Suppressor macrophage treated with lipopolysaccharide for 4 hours (primary cell): ENCODE results near the gene PHF23.

Experiments
- DNase-seq: peaks from one replicate; pipeline ENCODE4 v3.0.0-alpha.2; 2020

Gene PHF23

DNA sequence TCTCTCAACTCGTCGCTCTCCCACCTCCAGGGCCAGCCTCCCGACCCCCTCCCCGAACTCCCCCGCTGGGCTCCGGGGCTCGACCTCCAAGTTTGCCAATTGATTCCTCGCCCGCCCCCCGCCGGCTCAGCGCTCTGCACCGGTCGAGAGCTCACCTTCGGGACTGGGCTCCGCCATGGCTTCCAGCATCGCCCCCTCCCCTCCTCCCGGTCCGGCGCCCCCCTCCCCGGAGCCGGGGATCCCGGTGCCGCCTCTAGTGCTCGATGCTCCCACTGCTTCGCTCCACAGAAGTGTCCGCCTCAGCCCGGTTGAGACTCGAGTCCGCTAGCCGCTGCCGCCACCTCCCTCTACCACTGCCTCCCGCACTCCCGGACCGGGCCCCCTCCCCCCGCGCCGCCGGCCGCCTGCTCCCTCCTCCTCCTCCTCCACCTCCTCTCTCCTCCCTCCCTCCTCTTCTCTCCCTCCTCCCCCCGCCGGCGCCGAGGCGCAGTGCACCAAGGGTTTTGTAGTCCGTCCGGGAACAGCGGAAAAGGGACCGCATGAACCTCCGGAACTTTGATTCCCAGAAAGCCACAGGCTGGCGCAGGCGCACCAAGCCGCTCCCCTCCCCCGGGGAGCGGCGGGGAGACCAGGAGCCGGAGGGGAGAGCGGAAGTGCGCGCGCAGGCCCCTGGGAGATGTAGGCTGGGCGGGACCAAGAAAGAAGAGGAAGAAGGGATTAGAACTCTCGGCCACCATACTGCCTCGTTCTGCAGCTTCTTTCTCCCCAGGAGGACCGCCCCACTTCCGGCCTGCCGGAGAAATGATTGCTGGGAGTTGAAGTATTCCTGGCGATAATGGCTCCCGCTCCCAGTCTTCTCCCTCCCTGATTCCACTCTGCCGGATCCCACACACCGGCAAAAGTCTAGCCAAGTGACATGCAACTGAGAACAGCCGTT, at the start of gene PHF23:
Gene PHF23, minus strand, starts transcription at position 367 of the 937 bp plus-strand sequence. Its CDS starts 178 bp downstream, at position 189.
- DNase-seq, result peak; percentile 100

DNA sequence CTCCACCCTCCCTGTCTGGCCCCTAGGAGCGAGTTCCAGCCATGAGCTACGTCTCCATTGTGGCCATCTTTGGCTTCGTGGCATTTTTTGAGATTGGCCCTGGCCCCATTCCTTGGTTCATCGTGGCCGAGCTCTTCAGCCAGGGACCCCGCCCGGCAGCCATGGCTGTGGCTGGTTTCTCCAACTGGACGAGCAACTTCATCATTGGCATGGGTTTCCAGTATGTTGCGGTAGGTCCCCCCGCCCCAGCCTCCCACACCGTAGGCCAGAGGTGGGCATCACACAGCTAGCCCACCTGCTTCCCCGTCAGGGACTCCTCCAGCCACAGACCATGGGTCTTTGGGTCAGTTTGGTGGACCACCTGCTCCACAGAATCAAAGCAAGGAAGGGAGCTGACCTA, 46.4 kb upstream of the PHF23 start:
- no peak for DNase-seq

DNA sequence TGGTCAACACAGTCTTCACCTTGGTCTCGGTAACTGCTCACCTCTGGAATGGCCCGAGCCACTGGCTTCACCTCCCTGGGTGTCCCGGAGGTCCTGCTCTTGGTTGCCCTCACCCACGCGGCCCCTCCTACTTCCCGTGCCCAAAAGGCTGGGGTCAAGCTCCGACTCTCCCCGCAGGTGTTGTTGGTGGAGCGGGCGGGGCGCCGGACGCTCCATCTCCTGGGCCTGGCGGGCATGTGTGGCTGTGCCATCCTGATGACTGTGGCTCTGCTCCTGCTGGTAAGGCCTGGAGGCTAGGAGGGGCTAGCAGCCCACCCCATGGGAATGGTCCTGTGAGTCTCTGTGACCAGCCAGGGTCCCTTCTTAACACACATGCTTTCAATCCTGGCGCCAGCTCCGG, 45.7 kb upstream of the PHF23 start:
- no peak for DNase-seq

DNA sequence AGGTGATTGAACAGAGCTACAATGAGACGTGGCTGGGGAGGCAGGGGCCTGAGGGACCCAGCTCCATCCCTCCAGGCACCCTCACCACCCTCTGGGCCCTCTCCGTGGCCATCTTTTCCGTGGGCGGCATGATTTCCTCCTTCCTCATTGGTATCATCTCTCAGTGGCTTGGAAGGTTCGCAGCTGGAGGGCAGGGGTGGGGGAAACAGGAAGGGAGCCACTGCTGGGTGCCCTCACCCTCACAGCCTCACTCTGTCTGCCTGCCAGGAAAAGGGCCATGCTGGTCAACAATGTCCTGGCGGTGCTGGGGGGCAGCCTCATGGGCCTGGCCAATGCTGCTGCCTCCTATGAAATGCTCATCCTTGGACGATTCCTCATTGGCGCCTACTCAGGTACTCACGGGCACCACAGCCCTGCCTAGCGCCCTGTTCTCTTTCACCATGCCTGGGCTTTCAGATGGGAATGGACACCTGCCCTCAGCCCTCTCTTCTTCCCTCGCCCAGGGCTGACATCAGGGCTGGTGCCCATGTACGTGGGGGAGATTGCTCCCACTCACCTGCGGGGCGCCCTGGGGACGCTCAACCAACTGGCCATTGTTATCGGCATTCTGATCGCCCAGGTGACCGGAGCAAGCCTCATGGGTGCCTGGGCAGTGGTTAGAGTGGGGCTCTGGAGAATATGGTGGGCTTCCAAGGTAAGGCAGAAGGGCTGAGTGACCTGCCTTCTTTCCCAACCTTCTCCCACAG, 44.4 kb upstream of the PHF23 start:
- peak; percentile 30 for DNase-seq

DNA sequence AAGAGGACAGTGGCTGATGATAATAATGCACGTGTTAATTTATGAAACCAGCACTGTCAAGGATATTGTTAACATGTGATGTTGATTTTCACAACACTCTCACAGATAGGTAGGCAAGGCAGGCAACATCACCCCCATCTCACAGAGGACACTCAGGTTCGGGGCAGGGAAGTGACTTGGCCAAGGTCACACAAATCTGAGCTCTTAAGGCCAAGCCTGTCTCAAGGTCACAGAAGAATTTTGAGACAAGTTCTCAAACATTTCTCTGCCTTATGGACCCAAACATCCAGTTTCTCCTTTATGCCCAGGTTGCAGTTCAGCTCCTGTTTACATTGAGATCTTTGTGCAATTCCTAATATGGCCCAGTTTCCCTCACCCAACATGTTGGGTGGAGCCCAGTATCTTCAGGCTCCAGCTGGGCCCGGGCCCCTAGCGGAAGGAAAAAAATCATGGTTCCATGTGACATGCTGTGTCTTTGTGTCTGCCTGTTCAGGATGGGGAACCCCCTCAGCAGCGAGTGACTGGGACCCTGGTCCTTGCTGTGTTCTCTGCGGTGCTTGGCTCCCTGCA, 43.6 kb upstream of the PHF23 start:
- DNase-seq, result peak; percentile 22

DNA sequence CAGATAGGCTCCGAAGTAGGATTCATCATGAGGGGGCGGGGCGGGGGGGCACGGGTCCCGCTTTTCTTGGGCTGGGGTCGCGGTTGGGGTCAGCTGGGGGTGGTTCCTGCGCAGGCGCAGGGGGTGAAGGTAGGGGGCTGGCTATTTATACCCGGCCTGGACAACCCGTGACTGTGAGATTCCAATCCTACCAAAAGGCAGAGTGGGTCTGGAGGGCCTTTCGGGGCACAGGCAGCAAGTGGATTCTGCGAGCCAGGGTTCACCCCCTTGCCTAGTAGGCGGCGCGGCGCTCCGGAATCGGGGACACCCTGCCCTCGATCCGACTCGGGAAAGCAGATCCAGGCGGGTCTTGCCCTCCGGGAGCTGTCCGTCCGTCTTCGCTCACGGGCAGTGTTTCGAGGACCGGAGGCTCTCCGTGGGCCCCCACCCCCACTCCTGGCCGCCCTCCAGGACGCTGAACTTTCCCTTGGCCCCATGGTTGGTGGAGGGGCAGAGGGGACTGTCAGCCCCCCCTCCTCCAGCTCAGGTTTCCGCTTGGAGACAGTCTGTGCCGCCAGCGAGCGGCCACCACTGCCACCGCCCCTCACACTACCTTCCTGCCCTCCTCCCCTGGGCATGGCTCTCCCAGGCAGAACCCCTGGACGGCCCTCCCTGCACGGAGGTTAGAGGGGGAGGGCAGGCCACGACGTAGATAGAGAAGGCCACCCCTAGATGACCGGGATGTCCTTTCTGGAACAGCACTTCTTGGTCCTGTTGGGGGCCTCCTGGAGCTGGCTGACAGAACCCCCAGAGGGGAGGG, 42.9 kb upstream of the PHF23 start:
- no peak for DNase-seq

DNA sequence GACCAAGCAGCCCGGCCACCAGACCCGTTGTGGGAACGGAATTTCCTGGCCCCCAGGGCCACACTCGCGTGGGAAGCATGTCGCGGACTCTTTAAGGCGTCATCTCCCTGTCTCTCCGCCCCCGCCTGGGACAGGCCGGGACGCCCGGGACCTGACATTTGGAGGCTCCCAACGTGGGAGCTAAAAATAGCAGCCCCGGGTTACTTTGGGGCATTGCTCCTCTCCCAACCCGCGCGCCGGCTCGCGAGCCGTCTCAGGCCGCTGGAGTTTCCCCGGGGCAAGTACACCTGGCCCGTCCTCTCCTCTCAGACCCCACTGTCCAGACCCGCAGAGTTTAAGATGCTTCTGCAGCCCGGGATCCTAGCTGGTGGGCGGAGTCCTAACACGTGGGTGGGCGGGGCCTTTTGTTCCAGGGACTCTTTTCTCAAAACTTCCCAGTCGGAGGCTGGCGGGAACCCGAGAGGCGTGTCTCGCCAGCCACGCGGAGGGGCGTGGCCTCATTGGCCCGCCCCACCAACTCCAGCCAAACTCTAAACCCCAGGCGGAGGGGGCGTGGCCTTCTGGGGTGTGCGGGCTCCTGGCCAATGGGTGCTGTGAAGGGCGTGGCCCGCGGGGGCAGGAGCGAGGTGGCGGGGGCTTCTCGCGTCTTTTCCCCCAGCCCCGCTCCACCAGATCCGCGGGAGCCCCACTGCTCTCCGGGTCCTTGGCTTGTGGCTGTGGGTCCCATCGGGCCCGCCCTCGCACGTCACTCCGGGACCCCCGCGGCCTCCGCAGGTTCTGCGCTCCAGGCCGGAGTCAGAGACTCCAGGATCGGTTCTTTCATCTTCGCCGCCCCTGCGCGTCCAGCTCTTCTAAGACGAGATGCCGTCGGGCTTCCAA, 42.1 kb upstream of the PHF23 start, which contains the start of gene SLC2A4:
Gene SLC2A4, plus strand, starts transcription at position 645 of the 879 bp plus-strand sequence. Its CDS starts 217 bp downstream, at position 862.
- DNase-seq, result peak; percentile 99

DNA sequence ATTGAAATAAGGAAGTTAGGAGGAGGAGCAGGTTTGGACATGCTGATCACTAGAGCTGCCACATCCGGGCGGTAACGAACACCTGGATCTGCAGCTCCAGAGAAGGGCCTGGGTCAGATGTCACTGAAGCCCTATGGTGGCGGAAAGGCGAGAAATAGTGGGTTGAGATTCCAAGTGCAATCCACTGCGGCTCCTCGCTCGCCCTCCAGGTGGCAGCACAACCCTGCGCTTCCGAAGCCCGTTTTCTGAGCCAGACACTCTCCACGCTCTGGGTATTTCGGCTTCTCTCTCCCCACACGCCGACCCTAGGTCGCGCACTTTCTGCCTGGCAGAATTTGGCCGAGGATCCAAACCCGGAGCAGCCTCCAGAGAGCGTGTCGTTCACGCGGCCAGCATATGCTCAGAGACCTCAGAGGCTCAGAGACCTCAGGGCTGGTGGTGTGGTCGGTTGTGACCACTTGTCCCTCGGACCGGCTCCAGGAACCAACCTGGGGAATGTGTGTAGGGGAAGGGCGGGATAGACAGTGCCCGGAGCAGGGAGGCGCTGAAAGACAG, 41.3 kb upstream of the PHF23 start:
- peak; percentile 90 for DNase-seq

DNA sequence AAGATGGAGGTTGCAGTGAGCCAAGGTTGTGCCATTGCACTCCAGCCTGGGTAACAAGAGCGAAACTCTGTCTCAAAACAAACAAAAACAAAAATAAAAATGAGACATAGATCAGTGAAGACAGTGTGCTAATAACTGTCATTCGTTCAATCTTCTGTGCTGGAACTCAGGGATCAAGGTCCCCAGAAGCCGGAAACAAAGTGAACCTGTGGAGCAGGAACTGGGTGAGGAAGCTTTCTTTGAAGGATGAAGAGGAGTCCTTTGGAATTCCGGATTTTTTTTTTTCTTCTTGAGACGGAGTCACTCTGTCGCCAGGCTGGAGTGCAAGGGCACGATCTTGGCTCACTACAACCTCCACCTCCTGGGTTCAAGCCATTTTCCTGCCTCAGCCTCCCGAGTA, 40.2 kb upstream of the PHF23 start:
- no peak for DNase-seq

DNA sequence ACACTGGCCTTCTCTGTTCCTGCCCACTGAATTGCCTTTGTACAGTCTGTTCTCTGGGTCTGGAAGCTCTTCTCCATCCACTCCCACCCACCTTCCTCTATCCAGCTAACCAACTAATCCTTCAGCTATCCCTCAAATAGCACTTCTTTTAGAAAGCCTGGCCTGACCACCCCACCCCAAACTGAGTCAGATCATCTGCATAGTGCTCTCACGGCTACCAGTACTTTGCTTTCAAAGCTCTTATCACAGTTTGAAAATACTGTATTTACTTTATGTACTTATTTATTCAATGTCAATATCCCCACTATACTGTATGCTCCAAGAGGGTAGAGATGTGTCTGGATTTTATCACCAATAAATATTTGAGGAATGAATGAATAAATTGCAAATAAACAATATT, 27.5 kb upstream of the PHF23 start:
- DNase-seq, result no peak

DNA sequence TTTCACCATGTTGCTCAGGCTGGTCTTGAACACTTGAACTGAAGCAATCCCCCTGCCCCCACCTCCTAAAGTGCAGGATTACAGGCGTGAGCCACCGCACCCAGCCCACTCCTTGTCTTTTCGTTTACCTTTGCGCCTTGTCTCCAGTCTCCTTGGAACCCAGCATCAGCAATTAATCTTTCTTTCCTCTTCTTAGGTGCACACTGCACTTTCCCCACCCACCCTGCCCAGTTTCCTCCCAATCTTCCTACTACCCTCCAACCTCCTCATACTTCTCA, 24.5 kb upstream of the PHF23 start:
- DNase-seq, result no peak

DNA sequence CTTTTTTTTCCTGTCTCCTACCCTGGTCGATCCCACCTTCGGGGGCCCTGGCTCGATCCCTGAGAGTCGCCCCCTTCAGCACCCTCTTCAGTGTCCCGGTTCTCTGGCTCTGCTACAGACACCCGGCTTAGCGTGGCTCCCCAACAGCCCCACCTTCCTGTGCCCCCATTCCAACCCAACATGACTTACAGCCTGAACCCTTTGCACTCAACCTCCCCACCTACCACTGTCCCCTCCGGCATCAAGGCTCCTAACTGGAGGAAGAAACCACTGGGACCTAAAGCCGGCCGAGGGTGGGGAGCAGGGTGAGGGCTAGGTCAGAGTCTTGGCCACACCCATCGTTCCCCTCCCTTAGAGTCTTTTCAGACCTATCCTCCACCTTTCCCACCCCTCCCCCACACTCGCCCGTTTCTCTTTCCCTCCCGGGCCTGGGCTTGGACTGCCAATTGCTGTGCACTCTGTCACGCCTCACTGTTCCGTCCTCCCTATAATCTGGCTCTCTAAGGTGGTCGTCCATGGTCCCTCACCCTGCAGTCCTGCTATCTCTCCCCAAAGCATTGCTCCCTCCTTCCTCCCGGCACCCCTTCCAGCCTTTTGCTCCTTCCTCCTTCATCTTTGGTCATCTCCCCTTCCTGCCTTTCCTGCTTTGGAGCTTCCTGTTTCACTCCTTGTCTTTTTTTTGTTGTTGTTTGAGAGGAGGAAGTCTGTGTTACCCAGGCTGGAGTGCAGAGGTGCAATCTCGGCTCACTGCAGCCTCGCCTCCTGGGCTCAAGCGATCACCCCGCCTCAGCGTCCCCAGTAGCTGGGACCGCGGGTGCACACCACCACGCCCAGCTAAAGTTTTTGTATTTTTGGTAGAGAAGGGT, 23.9 kb upstream of the PHF23 start:
- DNase-seq, result peak; percentile 47

DNA sequence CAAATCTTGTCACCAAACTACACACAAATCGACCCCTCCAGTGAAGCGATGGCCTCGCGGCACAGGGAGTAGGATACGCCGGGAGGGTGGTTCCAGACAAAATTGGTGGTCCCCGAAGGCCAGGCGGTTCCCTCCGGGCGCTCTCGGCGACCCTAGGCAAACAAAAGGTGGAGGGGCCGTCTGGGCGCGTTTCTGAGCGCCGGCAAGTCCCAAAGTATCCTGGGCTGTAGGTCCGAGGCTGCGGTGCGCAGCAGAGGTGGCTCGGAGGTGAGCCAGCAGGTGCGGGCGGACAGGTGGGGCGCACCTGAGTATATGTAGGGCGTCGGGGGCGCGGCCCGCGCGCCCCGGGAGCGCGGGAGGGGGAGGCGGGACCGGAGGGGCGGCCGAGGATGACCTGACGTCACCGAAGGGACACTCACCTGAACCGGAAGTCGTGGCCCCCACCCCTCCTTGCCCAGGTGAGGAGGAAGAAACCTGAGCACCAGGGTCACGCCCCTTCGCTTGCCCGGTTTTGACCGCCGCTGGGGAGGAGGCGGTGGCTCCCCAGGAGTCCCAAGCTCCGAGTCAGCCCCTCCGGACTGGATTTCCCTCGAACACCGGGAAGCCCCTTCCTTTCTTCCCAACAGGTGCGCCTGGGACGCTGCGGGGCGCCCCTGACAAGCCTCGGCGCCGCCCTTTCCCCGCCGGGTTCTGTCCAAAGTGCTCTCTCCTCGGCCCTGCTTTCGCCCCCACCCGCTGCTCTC, 23.1 kb upstream of the PHF23 start, which contains the start of gene CLDN7:
Gene CLDN7, minus strand, starts transcription at position 287 of the 743 bp plus-strand sequence. CDS start 435 bp downstream, outside the sequence.
- DNase-seq, result no peak

DNA sequence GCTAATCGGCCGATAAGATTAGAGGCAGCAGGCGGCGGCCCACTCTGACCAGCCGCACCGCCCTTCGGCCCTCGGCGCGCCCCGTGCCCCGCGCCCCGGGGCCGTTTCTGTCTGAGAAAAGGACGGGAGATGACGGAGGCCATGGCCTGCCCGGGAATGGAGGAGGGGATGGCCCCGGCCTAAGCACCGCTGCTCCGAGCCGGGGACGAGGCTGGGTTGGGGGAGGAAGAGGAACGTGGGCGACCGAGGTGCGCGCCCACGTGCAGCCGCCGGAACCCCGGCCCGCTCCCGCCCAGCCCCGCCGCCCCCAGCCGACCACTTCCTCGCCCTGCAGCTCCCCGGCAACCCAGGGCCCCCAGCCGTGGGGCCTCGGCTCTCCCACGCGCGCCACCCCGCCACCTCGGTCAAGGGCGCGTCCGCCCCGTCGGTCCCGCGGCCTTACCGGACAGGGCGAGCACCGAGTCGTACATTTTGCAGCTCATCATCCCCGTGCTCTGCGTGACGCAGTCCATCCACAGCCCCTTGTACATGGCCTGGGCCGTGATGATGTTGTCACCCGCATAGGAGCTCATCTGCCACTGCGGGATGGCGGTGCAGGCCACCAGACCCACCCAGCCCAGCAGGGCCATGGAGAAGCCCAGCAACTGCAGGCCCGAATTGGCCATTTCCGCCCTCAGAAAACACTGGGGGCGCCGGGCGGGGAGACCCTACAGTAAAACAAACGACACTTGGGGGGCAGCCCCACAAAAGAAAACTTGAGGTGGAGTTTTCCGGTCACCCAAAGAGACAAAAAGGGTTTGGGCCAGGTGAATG, 22.3 kb upstream of the PHF23 start:
- DNase-seq, result no peak

DNA sequence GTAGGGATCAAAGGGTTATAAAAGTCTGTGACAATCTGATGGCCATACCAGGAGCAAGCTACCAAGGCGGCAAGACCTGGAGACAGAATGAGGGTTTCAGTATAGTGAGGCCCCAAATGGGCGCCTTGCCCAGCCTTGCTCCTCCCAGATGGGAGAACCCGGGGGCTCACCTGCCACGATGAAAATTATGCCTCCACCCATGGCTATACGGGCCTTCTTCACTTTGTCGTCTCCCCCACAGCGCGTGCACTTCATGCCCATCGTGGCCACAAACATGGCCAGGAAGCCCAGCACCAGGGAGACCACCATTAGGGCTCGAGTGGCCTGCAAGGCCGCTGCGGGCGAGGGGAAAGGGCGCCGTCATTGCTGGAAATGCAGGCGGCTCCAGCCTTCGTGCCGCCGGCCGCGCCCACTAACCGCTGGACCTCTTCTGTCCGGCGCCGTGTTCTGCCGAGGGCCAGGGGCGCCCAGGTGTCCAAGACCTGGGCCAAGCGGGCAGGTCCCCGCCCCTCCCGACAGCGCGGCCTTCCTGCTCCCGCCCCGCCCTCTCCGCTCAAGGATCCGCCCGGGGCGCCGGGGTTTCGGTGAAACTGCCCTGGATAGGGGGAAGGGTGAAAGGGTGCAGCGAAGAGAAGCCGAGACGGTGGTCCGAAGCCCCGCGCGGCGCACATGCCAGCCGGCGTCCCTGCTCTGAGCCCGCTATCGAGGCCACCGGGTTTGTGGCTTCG, 21.6 kb upstream of the PHF23 start:
- no peak for DNase-seq

DNA sequence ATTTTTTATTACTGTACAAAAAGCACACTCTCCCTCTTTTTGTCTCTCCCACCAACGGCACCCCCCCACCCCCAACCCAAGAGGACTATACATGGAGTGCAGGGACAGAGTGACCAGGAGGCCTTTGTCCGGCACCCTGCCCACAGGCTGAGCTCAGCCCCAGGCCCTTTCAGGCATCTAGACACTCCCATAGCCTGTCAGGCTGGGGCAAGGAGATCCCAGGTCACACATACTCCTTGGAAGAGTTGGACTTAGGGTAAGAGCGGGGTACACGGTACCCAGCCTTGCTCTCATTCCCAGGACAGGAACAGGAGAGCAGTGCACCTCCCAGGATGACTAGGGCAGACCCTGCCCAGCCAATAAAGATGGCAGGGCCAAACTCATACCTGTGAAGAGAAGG, 20.9 kb upstream of the PHF23 start:
- no peak for DNase-seq

DNA sequence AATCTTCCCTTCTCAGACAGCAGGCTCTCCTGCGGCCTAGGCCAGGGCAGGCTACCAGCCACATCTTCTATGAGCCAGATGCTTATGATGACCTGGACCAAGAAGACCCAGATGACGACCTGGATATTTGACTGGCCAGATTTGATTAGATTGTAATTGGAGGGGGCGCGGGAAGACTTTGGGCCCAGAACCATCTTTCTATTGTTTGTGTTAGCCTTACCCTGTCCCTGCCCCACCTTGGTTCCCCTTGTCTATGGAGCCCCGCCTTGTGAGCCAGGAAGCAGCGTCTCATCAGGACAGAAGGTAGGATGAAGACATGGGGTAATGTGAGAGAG, 20.3 kb upstream of the PHF23 start:
- no peak for DNase-seq
